Measurements from ENCODE around the gene WDR11.
"Not testable (repeated sequence)": the region's sequence is repeated elsewhere in the genome, so short reads cannot be mapped to it uniquely, and the experiment has no call there.

WDR11 gene

DNA sequence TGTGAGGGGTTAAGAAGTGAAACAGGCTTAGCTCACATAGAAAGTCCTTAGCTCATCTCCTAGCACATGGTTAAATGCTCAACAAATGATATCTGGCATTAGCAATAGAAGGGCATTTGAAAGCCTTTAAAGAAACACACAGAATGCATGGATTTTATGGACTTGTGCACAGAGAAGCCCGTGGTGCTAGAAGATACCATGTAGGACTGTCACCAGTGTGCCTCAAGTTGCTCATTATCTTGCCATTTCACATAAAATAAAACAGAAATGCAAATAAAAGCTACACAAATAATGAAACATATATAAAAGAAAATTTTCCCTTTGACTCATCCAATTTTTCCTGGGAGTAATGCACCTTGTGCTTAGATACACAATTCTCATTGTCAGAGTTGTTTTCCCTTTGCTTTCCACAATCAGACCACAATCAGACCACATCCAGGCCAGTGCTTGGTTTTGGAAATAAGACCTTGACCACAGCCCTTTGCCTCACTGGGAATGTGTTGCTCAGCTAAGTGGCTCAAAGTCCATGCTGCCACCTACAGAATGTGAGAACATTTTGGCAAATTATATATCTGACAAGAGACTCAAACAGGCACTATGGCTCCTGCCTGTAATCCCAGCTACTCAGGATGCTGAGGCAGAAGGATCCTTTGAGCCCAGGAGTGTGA, 9.5 kb upstream of the WDR11 start:
- no peak for DNase-seq

DNA sequence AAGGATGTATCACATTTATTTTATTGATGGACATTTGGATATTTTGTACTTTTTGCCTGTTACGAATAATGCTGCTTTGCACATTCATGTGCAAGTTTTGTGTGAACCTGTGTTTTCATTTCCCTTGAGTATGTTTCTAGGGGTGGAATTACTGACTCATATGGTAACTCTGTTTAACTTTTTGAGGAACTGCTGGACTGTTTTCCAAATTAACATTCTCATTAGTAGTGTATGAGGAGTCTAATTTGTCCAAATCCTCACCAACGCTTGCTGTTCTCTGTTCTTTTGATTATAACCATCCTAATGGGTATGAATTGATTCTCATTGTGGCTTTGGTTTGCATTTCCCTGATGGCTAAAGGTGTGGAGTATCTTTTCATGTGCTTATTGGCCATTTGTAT, 3.2 kb downstream of the WDR11 start:
- no peak for DNase-seq

DNA sequence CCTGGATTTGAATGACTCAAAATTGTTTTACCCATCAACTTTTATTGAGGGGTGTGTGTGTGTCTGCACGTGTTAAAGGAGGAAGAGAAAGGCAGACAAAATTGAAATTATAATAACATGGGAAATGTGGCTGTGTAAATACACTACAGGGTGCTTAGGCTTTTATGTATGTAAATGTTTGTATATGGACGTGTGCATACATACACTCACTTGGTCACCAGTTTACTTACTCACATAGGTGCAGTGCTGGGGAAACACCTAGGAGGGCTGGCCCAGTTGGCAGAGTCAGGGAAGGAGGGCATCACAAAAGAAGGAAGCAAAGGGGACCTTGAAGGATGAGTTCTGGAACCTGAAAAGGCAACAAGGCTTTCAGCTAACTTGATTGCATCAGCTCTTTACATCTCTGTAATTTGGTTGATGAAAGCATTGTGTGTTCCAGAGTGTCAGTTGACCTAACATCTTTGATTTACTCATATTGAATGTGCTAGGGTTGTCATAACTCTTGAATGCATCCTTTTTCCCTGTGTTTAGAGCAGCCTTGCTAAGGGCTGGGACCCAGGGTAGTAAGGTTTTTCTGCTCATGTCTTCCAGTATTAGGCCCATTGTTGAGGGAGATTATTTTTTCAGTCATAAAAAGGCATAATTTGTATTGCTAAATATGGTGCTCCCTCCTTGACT, 10.2 kb downstream of the WDR11 start:
- no peak for DNase-seq

DNA sequence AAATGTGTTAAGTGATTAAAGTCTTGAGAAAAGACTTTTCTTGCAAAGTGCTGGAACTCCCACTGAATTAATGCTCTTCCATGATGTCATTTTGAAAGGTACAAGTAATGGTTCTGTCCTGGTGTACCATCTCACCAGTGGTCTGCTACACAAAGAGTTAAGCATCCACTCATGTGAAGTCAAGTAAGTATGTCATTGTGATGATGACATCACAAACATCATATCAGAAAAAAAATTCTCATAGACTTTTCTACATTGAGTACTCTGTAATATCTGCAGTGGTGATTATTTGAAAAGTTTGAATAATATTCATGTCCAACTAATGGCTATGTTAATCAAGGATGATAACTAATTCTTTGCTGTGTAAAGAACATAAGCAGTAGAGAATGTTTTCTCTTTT, 22.6 kb downstream of the WDR11 start:
- no peak for DNase-seq

DNA sequence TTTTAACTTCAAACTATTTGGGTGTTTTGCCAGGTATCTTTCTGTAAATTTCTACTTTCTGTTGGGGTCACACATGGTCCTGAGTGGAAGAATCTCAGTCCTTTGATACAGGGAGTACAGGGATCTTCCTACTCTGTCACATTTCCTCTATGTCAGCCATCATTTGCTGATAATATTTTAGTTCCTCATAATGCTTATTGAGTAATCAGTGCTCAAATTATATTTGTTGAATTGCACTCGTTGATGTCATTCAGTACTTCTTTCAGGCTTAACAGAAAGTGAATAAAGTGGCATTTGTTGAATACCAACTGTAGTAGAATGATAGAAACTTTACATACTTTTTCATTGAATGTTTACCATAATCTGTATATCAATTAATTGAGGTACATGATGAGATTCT, 31.9 kb downstream of the WDR11 start:
- no peak for DNase-seq

DNA sequence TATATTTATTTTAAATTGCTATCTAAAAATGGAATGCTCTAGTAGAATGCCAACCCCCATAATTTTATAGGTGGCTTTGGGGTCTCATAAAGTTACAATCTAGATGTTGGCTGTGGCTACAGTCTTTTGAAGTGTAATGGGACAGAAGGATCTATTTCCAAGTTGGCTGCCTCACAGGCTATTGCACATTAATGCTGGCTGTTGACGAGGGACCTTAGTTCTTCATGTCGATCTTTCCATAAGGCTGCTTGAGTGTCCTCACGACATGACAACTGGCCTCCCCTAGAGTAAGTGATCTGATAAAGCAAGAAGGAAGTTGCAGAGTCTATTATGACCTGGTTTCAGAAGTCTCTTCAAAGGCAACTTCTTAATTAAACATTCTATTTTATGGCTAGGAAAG, 36.3 kb downstream of the WDR11 start:
- DNase-seq = no peak

DNA sequence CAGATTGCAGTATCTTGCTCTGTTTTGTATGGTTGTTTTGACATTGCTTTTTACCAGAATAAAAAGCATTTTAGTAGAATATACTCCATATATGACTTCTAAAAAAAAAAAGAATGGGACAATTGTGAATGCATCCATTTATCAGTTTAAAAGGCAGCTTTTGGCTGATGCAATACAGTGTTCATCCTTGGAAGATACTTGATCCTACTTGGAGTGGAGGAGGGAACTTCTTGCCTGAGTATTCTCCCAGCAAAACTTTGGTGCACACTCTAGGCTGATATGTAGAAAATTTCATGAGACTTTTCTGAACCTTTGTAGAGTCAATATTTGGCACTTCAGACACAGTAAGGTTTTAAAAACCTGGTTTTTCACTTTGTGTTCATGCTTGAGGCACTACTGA, 40.2 kb downstream of the WDR11 start:
- no peak for DNase-seq

DNA sequence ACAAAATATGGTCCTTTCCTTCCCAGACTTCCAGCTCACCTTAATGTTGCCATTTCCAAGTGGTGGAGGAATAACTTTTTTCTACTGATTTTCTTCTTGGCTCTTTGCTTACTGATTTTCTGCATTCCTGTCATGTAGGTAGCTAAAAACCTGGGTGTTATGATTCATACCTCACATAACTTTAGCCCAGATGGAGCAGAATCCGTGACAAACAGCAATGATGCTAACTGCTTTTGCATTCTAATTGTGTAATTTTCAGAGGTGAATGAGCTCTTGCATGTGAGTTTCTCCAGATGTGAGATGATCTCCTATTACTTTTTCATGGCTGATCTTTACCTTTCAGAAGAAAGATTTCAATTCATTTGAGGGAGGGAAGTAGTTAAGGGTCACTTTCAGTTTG, 43.4 kb downstream of the WDR11 start:
- no peak for DNase-seq

DNA sequence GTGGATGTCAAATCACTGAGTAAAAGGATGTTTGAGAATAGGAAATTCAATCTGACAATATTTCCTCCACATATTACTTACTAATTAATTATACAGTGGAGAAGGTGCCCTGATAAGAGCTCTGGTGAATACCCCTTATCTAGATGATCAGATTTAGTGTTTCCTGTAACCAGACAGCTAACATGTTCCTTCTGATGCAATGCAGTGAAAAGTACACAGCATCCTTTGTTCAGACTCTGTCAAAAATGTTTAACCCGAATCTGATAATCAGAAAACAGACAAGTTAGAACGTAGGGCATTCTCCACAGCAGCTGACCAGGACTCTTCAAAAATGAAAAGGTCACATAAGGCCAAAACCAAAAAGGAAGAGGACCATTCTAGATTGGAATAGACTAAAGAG, 46.2 kb downstream of the WDR11 start:
- no peak for DNase-seq

DNA sequence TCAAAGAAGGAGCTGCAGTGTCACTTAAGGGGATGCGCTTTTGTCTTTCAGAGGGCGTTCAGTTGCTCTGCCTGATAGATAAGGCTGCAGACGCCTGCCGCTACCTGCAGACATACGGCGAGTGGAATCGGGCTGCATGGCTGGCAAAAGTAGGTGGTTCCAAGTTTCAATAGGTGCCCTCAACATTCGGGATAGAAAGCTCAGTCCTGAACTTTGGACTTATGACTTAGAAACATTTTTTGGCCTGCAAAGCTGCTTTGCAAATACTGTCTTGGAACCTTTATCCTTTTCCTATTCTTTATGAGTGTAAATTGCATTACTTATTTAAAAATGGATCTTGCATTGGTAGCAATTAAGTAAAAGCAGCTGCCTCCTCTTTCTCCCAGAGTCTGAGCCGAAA, 54.1 kb downstream of the WDR11 start:
- no peak for DNase-seq

DNA sequence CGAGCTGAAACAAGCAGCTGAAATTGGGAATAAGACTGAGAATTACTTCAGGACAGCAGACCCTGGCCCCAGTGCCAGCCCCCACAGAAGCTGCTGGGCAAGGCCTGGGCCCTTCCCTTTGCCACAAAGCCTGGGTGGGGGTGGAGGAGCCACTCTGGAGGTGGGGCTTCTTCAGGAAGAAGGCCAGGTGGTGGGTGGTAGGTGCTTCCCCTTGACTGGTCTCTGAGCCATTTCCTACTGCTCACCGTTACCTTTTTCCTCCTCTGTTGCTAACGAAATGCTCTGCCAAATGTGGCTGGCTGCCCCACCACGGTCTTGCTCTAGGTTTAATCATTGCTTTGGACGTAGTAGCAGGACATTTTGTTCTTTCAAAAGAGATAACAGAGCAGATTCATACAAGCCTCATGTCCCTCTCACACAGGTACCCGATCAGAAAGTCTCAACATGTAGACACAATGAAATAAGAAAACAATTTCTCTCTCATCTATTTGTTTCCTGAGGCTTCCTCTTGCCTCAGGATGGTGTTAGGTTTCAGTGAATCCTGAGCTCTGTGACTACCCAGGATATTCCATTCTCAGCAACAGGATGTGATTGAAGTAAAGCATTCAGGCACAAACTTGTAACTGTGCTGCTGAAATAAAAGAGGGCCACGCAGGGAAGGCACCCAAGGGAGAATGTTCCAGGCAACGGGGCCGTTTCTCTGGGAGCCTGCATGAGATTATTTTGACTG, 66.5 kb downstream of the WDR11 start:
- no peak for DNase-seq

DNA sequence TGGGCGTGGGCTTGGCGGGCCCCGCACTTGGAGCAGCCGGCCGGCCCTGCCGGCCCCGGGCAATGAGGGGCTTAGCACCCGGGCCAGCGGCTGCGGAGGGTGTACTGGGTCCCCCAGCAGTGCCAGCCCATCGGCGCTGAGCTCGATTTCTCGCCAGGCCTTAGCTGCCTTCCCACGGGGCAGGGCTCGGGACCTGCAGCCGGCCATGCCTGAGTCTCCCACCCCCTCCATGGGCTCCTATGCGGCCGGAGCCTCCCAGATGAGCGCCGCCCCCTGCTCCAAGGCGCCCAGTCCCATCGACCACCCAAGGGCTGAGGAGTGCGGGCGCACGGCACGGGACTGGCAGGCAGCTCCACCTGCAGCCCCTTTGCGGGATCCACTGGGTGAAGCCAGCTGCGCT, 72.7 kb downstream of the WDR11 start:
- not testable (repeated sequence) for DNase-seq

DNA sequence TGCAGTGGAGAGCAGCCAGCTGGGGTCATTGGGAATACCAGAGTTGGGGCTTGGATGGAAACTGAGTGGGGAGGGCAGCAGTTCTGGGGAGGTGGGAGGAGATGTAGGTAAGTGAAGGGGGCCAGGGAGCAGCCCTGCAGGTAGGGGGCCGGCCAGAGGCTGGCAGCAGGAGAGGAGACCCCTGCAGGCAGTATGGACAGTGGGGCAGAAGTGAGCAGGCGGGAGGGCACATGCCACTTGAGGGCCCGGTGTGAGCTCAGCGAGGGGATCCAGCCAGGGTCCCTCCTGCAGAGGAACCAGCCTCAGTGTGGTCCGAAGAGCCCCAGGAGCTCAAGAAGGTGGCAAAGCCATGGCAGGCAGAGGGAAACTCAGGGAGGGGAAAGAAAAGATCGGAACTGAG, 75.4 kb downstream of the WDR11 start:
- DNase-seq = no peak

DNA sequence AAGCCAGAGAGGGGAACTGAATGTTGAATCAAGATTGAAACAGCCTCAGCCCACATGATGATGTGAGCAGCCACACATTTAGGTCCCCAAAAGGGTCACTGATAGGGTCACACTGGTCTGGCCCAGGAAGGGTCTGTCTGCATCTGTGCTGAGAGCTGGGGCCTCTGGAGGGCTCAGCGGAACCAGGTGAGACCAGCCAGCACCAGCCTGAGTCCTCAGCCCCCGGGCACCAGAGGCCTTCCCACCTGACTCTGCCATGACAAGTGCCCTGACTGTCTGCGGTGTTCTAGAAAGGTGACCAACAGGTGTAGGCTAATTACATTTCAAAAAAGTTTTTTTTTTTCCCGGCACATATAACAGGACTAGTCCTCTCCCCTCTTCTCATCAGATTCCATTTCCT, 76.2 kb downstream of the WDR11 start:
- DNase-seq = no peak

DNA sequence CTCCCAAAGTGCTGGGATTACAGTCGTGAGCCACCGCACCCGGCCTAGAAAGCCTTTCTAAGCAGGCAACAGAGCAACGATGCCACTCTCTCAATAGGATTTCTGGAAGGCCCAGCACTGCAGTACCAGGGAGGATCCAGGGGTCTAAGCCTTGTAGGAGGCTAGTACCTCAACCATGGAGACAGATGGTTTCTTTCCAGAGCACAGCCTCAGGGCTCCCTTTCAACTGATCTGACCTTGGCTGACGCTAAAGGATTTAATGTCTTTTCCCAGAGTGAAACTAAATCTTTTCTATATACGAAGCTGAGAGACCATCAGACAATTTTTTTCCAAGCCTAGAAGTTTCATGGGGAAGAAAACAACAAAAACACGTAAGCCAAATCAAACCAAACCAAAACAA, 78.0 kb downstream of the WDR11 start:
- no peak for DNase-seq

DNA sequence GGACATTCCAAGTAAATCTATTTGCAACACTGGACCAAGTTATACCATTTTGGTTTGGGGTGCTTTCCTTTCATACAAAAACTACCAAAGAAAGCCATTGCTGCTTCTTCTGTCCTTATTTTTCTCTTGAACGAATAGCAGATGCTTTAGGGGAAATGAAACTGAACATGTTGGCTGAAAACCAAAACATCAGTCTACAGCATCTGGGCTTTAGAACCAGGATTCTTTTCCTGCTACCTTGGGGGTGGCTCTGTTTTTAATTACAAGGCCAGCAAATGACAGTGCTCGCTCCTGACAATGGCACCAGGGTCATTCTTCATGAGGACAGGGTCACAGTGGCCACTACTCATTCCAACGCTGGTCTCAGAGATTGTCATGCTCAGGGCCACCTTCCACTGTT, 80.3 kb downstream of the WDR11 start:
- no peak for DNase-seq

DNA sequence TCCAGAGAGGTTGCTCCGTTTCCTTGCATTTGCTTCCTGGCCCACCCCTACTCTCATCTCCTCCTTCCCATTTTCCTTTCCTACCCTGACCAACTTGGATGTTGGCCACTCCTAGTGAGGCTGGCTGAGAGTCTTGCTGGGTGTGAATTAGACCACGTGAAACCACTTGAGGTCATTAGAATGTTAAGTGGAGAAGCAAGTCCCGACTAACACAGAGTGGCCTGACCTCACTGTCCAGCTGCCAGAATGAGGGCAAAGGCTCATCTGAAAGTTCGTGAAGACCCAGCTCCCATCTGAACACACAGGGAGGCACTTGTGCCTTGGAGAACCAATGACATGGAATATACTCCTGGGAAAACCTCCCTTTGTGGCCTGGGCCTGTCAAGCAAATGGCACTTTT, 80.8 kb downstream of the WDR11 start:
- DNase-seq = no peak

DNA sequence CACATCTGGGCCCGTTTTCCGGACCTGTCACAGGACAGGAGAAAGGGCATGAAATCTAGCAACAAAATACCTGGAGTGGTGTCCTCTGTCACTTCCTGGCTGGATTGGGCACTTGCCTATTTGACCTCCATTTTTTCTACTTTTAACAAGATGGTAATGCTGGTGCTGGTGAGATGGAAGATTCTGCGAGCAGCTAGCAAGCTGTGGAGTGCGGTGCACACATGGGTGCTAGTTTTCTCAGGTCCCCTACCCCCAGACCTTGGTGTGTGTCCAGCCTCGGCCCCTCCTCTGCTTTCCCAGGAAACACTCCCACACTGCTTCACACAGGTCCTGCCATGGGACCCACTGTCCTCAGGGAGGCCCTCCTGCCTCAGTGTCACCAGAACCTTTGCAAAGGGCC, 87.7 kb downstream of the WDR11 start:
- no peak for DNase-seq

DNA sequence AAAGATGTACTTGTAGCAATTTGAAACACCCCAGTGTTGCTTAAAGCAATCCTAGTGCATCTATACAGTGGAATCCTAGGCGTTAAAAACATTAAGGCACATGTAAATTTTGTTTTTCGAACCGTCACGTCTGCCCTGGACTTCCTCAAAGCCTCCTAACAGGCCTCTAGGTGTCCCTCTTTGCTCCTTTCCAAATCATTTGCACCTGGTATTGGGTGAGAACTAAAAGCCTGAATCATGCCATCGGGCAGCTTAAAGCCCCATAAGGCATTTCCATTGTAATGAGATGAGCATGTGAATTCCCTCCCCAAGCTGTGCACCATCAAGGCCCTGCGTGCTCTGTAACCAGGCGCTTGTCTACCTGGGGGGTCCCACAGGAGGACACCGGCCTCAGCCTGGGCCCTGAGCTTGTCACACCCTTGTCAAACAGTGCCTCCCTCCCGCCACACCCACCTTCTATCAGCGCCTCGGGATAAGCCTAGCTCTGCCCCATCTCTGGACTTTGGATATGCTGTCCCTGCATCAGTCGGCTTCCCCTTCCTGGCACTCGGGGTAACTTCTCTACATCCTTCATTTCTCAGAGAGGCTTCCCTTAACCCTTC, 89.2 kb downstream of the WDR11 start:
- DNase-seq = no peak

DNA sequence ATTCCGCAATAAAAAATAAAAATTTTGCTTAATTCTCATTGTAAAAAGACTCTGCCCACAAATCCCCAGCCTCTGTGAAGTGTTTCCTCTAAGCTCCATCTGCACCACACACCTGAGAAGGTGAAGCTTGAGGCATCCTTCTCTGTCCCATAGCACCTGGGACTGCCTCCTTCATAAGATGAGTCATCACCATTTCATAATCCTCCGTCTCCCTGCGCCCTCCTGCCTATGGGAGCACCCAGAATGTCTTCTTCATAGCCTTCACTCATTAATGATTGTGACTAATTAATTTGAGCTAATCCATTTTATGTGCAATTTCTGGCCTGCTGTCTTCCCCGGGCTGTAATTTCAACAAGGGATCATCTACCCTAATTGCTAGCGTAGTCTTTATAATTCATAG, 90.3 kb downstream of the WDR11 start:
- DNase-seq = no peak

DNA sequence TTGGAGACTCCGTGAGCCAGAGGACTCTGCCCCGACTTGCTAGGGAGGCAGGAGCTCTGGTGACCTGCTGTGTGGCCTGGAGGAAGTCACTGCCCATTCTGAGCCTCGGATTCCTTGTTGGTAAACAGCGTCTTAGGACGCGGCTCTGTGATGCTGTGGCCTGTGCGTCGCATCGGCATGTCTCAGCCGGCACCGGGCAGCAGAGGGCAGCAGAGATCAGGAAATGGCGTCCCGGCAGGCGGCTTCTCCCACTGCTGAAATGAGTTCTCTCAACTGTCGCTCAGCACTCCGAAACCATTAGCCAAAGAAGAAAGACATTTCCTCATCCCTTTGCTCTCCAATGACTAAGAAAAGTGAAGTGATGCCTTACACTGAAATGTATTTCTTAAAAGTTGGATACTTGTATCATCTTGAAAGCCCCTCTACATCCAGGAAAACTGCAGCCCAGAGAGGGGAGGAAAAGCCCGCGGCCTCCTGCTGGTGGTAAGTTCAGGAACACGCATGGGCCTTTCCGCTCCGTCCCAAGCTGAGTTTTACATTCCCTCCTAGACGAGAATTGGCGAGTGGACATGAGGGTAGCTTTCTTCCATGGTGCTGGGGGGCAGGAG, 91.7 kb downstream of the WDR11 start:
- DNase-seq = peak; percentile 21 to 57

DNA sequence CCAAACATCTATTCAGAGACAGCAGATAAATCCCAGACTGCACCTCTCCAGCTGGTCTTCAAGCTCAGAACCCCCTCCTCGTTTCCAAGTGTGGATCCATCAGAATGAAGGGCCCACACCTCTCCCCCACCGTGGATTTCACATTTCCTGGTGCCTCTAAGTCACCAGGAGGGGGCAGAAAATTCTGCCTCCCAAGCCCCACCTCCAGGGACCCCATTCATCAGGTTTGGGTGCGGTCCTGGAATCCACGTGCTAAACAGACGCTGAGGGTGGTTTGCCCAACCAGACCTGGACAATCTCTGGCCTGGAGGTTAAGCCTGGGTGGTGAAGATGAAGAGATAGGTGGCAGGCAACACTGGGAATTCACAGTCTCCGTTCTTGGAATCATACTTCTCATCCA, 92.4 kb downstream of the WDR11 start:
- DNase-seq = no peak

DNA sequence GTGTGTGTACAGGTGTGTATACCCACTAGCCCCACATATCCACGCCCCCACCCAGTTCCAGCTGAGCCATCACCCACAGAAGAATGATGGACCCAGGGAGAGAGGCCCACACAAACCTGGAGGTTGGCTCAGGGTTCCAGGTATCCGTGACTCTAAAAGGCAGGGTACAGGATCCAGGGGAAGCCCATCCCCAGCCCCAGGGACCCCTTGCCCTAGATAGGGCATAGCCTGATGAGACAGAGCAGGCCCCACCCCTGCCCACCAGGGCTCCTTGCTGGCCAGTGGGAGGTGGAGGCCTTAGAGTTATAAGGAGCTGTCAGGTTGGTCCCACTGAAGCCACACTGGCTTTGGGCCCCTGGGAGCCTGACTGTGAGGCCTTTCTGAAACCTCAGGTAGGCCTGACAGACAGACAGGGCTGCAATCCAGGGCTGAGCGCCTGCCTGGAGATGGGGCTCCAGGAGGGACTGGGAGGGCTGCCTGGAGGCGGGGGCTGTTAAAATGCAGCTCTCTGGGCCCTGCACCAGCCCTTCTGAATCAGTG, 93.5 kb downstream of the WDR11 start:
- DNase-seq = no peak

Data from bone marrow (tissue), 2 donors.